Lung (tissue), 12 donors: ENCODE measurements around the gene PNPLA1. TPM values are rescaled to one million over a fixed set of nuclear protein-coding genes. Genes with fewer than 3 reads are reported as not detected.

ENCODE experiments used
- ATAC-seq: fragments of 200-7000 bp; cut with Tn5 transposase; one replicate; pipeline ENCODE4 v1.9.1; 2020; ENCODE audit warnings: moderate number of reproducible peaks; ENCODE audit not compliant: insufficient read depth, low FRiP score
- DNase-seq, 3 donors: peaks; one replicate each; pipeline ENCODE4 v3.0.0-alpha.2; 2013 to 2017
- H3K27ac ChIP-seq, 2 donors: one replicate each; pipeline ENCODE4 v1.5.1; 2013; ENCODE audit warnings: mild to moderate bottlenecking in 2 of 2, moderate library complexity in 2 of 2, control low read depth in 1 of 2, inconsistent platforms in 1 of 2, low read depth in 1 of 2, low read length in 1 of 2
- H3K27me3 ChIP-seq, 3 donors: one replicate each; pipeline ENCODE4 v1.5.1; 2013; ENCODE audit warnings: low read length in 2 of 3; ENCODE audit not compliant: control insufficient read depth in 3 of 3, insufficient read depth in 3 of 3
- H3K36me3 ChIP-seq, 4 donors: one replicate each; pipeline ENCODE4 v1.5.1; 2013; ENCODE audit warnings: low read length in 4 of 4, mild to moderate bottlenecking in 1 of 4, moderate library complexity in 1 of 4; ENCODE audit not compliant: control insufficient read depth in 4 of 4, insufficient read depth in 4 of 4
- H3K4me1 ChIP-seq, 5 donors: one replicate each; pipeline ENCODE4 v1.5.1; 2013; ENCODE audit warnings: low read length in 5 of 5, mild to moderate bottlenecking in 2 of 5, moderate library complexity in 1 of 5; ENCODE audit not compliant: control insufficient read depth in 5 of 5, insufficient read depth in 5 of 5
- H3K4me3 ChIP-seq: one replicate; pipeline ENCODE4 v1.5.1; 2013; ENCODE audit warnings: mild to moderate bottlenecking, control low read depth, moderate library complexity
- H3K9ac ChIP-seq, 2 donors: one replicate each; pipeline ENCODE4 v1.5.1; 2013; ENCODE audit warnings: low read length in 2 of 2, control low read depth in 1 of 2; ENCODE audit not compliant: insufficient read depth in 1 of 2
- H3K9me3 ChIP-seq, 4 donors: one replicate each; pipeline ENCODE4 v1.5.1; 2013; ENCODE audit warnings: low read length in 3 of 4, mild to moderate bottlenecking in 1 of 4, moderate library complexity in 1 of 4; ENCODE audit not compliant: control insufficient read depth in 4 of 4, insufficient read depth in 3 of 4
- CTCF ChIP-seq: IDR thresholded peaks from 2 replicates; pipeline ENCODE4 v1.5.1; 2012; ENCODE audit warnings: mild to moderate bottlenecking; ENCODE audit errors: control extremely low read depth, extremely low read depth
- WGBS, 2 donors: extraction: QIAGEN DNeasy Blood & Tissue Kit; methylation state at CpG; one replicate each; pipeline ENCODE4 v1.1.7; 2013; 5-methylcytosine and 5-hydroxymethylcytosine counted together
- polyA plus RNA-seq, 2 donors: library from polyadenylated mRNA; stranded (reverse); fragments of 200-250 nt; gene quantifications; one replicate each; pipeline ENCODE4 v1.2.1, GENCODE V29; 2013
- total RNA-seq, 2 donors: library from RNA; depleted of rRNA in 1 of 2; stranded (reverse); fragments of >200 nt in 1 of 2; gene quantifications; one replicate each; pipeline ENCODE4 v1.2.1, GENCODE V29; 2014 to 2021
- donor health status: control.
- donor health status: control.
- donor health status: Bipolar disorder and iron deficiency.
- donor health status: healthy.
- donor health status: DM: yes; HTN: yes; CAD: no.

The PNPLA1 gene
- total and polyA plus RNA-seq, 4 donors, result 0.06 to 5.6 (median 0.89) TPM

DNA sequence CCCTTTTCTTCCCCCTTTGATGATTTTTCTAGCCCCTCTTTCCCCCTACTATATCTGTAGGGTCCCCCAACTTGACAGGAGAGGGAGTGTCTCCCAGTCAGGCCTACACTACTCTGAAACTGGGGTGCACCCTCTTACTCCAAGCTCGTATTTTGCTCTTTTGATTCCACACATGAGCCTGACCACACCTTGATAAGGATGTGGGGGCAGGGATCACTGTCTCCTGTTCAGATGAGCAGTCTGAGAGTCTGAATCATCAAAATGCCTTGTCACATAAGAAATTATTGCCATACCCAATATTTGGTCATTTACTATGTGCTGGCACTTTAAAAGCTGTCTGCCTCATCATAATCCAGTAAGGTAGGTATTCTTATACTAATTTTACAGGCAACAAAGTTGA lies 15.9 kb downstream of the PNPLA1 start:
- ATAC-seq, result no peak
- H3K27ac ChIP-seq, result no peak overlapping the region
- 78 to 83% methylated on average over 1 of the region's 1 CpG for WGBS, 2 donors

GRCh38 chr6:36286858-36287257 lies 17.0 kb downstream of the PNPLA1 start:
- DNase-seq, result no peak
- ATAC-seq, result no peak
- Histone ChIP-seq H3K9ac (no peak overlapping the region), H3K27ac (no peak overlapping the region), H3K36me3 (no peaks in the 10 kb centered on the region), H3K4me3 (no peak overlapping the region), H3K4me1 (no peaks in the 10 kb centered on the region), H3K27me3 (peaks cover 0 to 30% (median 29%) of the 10 kb centered on the region in 3 donors), H3K9me3 (no peaks in the 10 kb centered on the region)
- TF ChIP-seq CTCF, result no peak
- WGBS, 2 donors, result 74 to 83% methylated on average over 5 of the region's 5 CpGs

More for the DNA sequence above, 15.9 kb downstream of the PNPLA1 start:
- no peak overlapping the region for H3K9ac ChIP-seq
- no peak for TF ChIP-seq CTCF
- peaks cover 0 to 30% (median 29%) of the 10 kb centered on the region in 3 donors for H3K27me3 ChIP-seq
- H3K4me3 ChIP-seq, result no peak overlapping the region
- no peak for DNase-seq
- no peaks in the 10 kb centered on the region for H3K9me3 ChIP-seq
- no peaks in the 10 kb centered on the region for H3K4me1 ChIP-seq
- no peaks in the 10 kb centered on the region for H3K36me3 ChIP-seq

- no peaks in the 10 kb centered on the region for H3K9me3 ChIP-seq
- no peak overlapping the region for H3K9ac ChIP-seq
- TF ChIP-seq CTCF, result no peak
- no peak overlapping the region for H3K4me3 ChIP-seq
- WGBS, 2 donors, result 76 to 84% methylated on average over 7 of the region's 7 CpGs
- peaks cover 0 to 20% (median 16%) of the 10 kb centered on the region in 3 donors for H3K27me3 ChIP-seq
- DNase-seq (no peak), ATAC-seq (no peak)
- no peaks in the 10 kb centered on the region for H3K36me3 ChIP-seq
- no peaks in the 10 kb centered on the region for H3K4me1 ChIP-seq
- no peak overlapping the region for H3K27ac ChIP-seq
These were observed 19.5 kb downstream of the PNPLA1 start for GRCh38 chr6:36289281-36289878.
